ENCODE results near the gene ABCA1.

The ABCA1 gene

GRCh38 chr9:104783588-104783987 lies 144.4 kb downstream of the ABCA1 start:
- no peak for DNase-seq (ENCODE audit: low read depth)
- no peak for TF ChIP-seq CTCF (conservative IDR thresholded peaks at IDR 0.05; ENCODE audit: low read depth, low read length)

GRCh38 chr9:104780796-104781395 lies 147.1 kb downstream of the ABCA1 start:
- peak; percentile 46 for TF ChIP-seq CTCF (conservative IDR thresholded peaks at IDR 0.05; ENCODE audit: low read depth, low read length)
- DNase-seq (ENCODE audit: low read depth) = peak; percentile 0

More at GRCh38 chr9:104783588-104783987, 144.4 kb downstream of the ABCA1 start:
- H3K4me3 ChIP-seq (ENCODE audit: low read length) = no peak overlapping the region

GRCh38 chr9:104779946-104780535 lies 147.9 kb downstream of the ABCA1 start:
- no peak for DNase-seq (ENCODE audit: low read depth)
- H3K4me3 ChIP-seq (ENCODE audit: low read length) = no peak overlapping the region
- TF ChIP-seq CTCF (conservative IDR thresholded peaks at IDR 0.05; ENCODE audit: low read depth, low read length) = no peak

More at GRCh38 chr9:104780796-104781395, 147.1 kb downstream of the ABCA1 start:
- H3K4me3 ChIP-seq (ENCODE audit: low read length) = no peak overlapping the region

GRCh38 chr9:104779334-104779733 lies 148.6 kb downstream of the ABCA1 start:
- no peak overlapping the region for H3K4me3 ChIP-seq (ENCODE audit: low read length)
- no peak for DNase-seq (ENCODE audit: low read depth)
- TF ChIP-seq CTCF (conservative IDR thresholded peaks at IDR 0.05; ENCODE audit: low read depth, low read length) = no peak

- no peak for TF ChIP-seq CTCF (conservative IDR thresholded peaks at IDR 0.05; ENCODE audit: low read depth, low read length)
- no peak for DNase-seq (ENCODE audit: low read depth)
- no peak overlapping the region for H3K4me3 ChIP-seq (ENCODE audit: low read length)
These were observed 149.2 kb downstream of the ABCA1 start for GRCh38 chr9:104778802-104779201.

GRCh38 chr9:104776797-104777196 lies 151.2 kb downstream of the ABCA1 start:
- TF ChIP-seq CTCF (conservative IDR thresholded peaks at IDR 0.05; ENCODE audit: low read depth, low read length) = no peak
- H3K4me3 ChIP-seq (ENCODE audit: low read length) = no peak overlapping the region
- no peak for DNase-seq (ENCODE audit: low read depth)

GRCh38 chr9:104775976-104776375 lies 152.0 kb downstream of the ABCA1 start:
- TF ChIP-seq CTCF (conservative IDR thresholded peaks at IDR 0.05; ENCODE audit: low read depth, low read length) = no peak
- no peak for DNase-seq (ENCODE audit: low read depth)
- no peak overlapping the region for H3K4me3 ChIP-seq (ENCODE audit: low read length)

All from retinal pigment epithelial cell (primary cell).